GM19099 (cell line): Measurements from ENCODE around the gene ADAM17.

Source experiments
- POLR2A ChIP-seq: IDR thresholded peaks from 3 replicates; pipeline ENCODE4 v1.6.1; 2011; ENCODE audit warnings: low read depth; ENCODE audit not compliant: insufficient read length; ENCODE audit errors: extremely low read depth

Gene ADAM17

GRCh38 chr2:9462886-9463697, 92.5 kb downstream of the ADAM17 start:
- no peak for TF ChIP-seq POLR2A

GRCh38 chr2:9462313-9462712, 93.3 kb downstream of the ADAM17 start:
- no peak for TF ChIP-seq POLR2A

GRCh38 chr2:9461079-9461478, 94.6 kb downstream of the ADAM17 start:
- no peak for TF ChIP-seq POLR2A

GRCh38 chr2:9460441-9461017, 95.1 kb downstream of the ADAM17 start:
- no peak for TF ChIP-seq POLR2A

GRCh38 chr2:9451231-9451630, 104.4 kb downstream of the ADAM17 start:
- TF ChIP-seq POLR2A = no peak

- no peak for TF ChIP-seq POLR2A
These were observed 110.5 kb downstream of the ADAM17 start for GRCh38 chr2:9445089-9445488.

- TF ChIP-seq POLR2A = no peak
These were observed 112.1 kb downstream of the ADAM17 start for GRCh38 chr2:9443526-9443925.

- no peak for TF ChIP-seq POLR2A
These were observed 114.1 kb downstream of the ADAM17 start for GRCh38 chr2:9441556-9441955.

GRCh38 chr2:9440058-9440727, 115.4 kb downstream of the ADAM17 start:
- no peak for TF ChIP-seq POLR2A

- TF ChIP-seq POLR2A = no peak
These were observed 116.1 kb downstream of the ADAM17 start for GRCh38 chr2:9439536-9439935.
